SIG-M5 treated with dmso at 0.1 percent for 504 hours (cell line): ENCODE data around the gene NUP153.
"Not testable (repeated sequence)": the region's sequence is repeated elsewhere in the genome, so short reads cannot be mapped to it uniquely, and the experiment has no call there.

Experiments used
- DNase-seq: peaks from one replicate; lab custom pipeline; 2025; ENCODE audit not compliant: unreplicated experiment; lab: John Stamatoyannopoulos, UW

NUP153 gene

DNA sequence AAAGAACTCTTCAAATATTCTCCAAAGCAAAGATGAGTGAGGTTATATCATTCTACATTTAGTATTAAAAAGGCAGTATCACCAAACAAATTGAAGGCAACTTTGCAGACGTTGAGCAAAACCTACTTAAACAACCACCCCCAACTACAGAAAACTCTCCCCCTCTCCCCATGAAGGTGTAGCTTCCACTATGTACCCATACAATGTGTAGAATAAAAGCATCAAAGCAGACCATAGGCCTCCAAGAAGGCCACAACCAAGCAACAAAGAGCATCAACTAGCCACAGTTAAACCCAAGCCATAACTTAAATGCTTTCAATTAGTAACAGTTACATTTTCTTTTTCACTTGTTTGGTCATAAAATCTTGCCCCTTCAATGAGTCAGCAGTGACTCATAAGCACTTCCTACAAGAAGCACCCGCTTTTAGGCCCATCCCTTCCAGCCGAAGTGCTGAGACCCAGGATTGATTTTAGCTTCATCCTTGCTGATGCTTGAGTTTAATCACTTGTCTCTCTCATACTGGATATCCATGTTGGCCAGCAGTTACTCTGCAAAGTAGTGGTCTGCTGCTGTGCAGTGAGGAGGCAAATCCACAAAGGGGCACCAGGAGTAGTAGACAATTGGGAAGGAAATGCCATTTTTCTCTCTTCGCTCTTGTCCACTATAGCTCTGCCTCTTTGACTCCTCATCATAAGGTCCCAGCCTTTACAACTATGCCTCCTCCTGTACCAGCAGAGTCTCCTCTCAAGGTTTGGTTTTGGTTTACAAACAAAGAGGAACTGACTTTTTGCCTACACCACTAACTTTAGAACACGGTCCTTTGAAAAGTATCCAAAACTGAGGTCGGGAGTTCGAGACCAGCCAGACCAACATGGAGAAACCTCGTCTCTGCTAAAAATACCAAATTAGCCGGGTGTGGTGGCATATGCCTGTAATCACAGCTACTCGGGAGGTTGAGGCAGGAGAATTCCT, 8.4 kb upstream of the NUP153 start:
- DNase-seq, result peak; percentile 69

DNA sequence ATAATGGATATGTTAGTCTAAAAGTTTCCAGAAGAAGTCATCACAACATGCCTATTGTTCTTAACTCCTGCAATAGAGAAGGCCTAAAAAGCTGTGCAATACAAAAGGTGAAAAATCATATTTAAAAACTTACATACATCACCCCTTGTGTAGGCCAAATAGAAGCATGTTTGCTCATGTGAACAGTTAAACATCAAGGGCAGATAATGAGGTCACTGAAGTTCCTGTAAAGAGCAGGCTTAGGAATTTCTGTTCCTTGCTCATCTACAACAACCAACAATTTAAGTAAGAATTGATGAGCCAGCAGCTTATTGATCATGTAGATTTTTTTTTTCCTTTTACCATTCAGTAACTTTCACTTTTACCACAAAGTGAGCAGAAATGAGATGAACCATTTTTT, 7.5 kb upstream of the NUP153 start:
- no peak for DNase-seq

DNA sequence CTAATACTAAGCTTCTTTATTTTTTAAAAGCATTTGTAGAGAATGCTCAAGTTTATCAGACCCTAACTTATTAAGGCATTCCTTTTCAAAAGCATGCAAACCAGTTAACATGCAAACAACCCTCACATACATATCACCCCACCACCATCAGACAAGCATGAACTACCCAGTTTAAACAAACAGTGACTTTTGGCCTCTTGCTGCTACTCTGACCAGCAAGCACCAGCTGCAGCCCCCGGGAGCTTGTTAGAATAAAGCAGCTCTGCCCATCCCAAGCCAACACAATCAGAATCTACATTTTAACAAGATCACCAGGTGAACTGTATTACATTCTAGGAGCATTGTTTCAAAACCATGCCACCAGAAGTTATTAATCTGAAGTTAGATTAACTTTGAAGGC, 5.9 kb upstream of the NUP153 start:
- DNase-seq, result no peak

DNA sequence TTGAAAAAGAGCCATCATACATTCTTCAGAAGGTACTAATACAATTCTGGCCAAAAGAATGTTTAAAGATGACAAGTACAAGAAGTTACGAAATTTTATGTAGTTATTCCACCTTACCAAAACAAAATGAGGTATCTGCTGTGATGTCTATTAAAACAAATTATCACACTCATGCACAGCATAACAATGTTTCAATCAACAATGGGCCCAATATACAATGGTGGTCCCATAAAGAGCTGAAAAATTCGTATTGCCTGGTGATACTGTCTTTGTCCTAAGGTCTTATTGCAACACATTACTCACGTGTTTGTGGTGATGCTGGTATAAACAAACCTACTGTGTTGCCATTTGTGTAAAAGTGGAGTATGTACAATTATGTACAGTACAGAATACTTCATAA, 3.6 kb upstream of the NUP153 start:
- no peak for DNase-seq

DNA sequence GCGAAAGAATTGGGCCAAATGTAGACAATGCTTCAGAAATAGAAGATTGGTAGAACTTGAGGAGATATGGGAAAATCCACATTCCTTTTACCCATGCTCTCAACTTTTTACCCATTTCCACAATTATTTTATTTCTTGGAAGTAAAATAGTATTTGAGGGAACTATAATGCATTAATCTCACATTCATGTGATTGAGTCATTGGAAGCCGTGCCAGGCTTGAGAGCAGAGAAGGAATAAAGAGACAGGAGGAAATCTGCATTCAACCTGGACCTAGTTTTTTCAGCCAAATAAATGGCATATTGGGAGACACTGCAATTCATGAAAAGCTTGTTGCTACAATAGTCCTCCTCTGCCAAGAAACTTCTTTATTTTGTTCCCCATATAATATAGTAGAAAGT, 2.8 kb upstream of the NUP153 start:
- no peak for DNase-seq

DNA sequence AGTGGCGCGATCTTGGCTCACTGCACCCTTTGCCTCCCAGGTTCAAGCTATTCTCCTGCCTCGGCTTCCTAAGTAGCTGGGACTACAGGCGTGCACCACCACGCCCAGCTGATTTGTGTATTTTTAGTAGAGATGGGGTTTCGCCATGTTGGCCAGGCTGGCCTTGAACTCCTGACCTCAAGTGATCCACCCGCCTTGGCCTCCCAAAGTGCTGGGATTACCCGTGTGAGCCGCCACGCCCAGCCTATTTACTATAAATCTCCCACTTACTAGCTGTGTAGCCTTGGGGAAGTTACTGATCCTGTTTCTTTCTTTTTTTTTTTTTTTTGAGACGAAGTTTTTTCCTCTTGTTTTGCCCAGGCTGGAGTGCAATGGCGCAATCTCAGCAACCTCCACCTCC, 1.3 kb upstream of the NUP153 start:
- not testable (repeated sequence) for DNase-seq

DNA sequence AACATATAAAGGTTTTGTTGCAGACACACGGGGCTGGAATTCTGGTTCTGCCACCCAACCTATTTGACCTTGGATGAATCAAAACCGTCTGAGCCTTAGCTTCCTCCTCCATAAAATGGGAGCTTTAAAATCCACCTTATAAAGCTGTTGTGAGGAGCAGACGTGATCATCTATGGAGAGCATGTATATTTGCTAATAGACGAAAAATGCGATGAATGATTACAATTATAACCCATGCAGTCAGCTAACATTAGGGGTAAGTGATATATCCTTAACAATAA, 586 bp upstream of the NUP153 start:
- no peak for DNase-seq

DNA sequence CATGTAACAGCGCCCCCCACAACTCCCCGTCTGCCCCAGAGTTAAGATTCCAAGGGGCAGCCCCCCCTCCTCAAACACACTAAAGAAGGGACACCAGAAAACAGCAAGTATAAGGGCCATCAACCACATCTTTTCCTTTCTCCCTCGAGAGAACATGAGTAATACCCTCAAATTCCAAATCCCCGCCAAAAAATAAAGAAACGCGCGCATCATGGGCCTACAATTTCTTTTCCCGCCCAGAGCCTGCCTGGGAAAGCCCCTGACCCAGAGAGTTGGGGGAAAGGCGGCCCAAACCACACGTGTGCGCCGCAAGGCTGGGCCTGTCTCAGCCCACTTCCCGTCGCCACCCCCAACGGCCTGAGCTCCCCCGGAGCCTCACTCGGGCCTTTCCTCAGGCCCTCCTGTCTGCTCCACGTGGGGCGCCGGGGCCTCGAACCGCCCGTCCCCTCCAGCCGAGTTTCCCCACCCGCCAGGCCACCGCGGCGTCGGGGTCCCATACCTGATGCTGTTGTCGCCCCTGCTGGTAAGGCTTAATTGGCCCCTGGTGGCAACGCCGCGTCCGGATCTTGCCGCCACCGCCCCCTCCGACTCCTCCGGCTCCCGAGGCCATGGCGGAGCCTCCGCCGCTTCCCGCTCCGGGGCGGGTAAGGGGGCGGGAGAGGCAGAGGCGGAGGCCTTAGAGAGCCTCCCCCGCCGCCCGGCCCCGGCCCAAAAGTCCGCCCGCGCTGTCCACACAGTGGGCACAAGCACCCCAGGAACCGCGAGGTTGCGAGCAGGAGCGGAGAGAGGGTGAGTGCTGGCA, 746 bp downstream of the NUP153 start:
- DNase-seq, result peak; percentile 68

DNA sequence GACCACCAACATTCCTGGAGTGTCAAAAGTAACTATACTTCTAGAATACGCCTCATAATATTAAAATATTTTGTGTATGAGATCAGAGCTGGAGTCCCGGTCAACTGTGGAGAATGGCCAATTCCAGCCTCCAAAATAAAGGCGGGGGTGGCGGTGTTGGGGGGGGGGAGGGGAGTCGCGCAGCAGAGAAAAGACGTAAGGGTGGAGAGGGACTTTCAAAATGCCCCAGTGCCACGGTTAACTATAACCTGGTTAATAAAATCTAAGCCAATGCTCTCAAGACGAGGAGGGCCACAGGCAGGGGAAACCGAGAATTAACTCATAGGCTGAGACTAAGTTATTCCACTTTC, 1.3 kb downstream of the NUP153 start:
- no peak for DNase-seq

DNA sequence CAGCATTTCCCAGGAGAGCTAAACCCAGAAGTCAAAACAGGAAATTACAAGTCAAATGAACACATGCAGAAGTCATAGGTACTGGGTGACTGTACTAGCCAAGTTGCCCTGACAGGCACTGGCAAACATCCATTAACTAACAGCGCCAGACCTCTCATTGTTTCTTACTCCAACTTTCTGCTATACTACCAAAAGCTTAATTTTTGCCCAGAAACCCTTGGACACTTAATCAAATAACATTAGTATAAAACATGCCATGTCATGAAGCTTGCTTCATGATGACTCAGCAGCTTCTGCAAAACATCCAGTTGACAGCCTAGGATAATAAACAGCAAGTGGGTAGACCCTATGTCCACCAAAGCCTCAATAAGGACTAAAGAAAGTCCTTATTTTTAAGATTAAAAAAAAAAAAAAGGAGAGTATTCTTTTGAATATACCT, 3.5 kb downstream of the NUP153 start:
- peak; percentile 59 for DNase-seq

DNA sequence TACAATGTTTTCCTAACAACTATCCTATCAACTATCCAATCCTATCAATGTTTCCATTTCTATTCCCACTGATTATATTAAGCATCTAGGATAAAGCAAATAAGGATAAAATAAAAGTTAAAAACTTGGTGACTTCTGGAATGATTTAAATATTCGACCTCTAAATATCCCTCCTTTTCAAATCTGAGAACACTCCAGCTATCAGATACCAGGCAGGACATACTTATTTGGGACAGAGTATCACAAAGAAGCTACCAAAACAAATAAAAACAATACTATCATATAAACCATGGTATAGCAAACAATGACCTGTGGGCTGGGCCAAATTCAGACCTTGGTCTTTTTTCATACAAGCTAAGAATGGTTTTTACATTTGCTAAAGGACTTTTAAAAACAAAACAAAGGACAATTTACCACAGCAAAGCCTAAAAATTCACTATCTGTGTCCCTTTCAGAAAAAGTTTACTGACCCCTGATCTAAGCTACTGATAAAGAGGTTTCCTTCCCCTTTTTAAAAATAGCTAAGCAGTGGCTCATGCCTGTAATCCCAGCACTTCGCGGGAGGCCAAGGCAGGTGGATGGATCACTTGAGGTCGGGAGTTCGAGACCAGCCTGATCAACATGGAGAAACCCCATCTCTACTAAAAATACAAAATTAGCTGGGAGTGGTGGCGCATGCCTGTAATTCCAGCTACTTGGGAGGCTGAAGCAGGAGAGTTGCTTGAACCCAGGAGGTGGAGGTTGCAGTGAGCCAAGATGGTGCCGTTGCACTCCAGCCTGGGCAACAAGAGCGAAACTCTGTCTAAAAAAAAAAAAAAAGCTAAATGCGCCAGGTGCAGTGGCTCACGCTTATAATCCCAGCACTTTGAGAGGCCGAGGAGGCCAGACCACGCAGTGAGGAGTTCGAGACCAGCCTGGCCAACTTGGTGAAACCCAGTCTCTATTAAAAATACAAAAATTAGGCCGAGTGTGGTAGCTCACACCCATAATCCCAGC, 6.0 kb downstream of the NUP153 start:
- DNase-seq, result peak; percentile 47

DNA sequence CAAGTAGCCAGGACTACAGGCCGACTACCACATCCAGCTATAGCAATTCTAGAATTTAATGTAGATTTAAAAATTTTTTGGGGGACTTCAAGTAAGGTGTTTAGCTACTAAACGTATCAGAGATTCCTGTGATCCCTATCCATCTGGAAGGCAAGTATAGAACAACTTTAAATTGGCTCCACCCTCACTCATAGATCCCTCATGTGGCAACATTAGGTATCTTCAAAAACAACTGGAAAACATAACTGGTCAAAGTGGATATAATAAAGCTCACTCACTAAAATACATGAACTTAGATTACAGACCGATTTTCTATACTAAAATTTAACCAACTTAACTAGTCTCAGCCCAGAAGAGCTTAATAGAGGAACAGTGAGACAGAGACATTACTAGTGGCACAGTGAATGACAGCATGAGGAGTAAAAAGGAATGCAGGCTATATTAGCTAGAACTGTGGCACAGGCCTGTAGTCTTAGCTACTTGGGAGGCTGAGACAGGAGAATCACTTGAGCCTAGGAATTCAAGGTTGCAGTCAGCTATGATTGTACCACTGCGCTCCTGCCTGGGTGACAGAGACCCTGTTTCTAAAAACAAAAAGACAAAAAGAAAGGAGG, 14.7 kb downstream of the NUP153 start:
- no peak for DNase-seq

DNA sequence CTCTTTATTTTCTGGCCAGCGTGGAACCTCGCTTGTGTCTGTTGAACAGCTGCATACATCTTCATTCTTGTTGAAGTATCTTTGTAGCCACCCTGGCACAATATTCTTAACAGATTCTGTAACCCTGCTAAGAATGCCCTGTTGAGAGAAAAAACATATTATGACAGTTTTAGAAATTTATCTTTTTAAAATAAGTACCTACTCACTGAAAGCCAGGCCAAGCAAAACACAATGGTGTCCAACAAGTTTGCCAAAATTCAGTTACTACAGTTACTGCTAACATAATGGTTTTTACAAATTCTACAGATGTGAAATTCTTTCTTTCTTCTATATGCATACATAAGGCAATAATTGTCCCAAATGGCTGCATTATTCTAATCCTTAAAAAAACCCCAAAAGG, 18.2 kb downstream of the NUP153 start:
- no peak for DNase-seq

DNA sequence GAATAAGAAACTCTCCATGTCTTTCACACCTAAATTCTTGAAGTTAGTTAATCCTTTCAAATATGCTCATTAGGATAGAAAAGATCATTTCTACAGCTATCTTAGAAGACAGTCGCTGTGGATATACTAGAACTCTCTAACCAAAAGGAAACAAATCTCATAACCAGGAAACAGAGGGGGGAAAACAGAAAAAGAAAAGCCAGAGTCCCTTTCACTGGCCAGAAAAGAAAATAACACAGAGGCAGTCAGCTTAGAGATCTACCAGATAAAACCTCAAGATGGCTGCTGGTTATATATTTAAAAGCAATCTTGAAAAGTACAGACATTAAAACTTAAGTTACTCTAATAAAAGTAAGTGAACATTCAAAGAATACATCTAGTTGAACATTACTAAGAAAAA, 19.6 kb downstream of the NUP153 start:
- no peak for DNase-seq

DNA sequence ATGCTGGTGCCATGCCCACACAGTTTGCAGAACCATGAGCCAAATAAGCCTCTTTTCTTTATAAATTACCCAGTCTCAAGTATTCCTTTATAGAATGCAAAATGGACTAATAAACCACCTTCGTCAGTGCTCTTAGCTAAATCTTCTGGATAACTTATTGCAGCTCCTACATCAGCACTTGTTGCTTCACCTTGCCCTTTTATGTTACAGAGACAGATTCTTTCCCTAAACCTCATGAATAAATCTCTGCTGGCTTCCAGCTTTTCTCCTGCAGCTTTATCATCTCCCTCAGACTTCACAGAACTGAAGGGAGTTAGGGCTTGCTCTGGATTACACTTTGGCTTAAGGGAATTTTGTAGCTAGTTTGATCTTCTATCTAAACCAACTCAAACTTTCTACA, 22.6 kb downstream of the NUP153 start:
- DNase-seq, result no peak

DNA sequence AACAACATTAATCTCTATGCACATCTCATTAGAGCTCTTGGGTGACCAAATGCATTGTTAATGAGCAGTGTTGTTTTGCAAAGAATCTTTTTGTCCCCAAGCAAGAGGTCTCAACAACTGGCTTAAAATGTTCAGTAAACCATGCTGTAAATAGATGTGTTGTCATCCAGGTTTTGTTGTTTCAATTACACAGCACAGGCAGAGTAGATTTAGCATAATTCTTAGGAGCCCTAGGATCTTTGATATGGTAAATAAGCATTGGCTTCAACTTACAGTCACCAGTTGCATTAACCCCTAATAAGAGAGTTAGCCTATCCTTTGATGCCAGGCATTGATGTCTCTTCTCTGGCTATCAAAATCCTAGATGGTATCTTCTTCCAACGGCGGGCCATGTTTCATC, 23.3 kb downstream of the NUP153 start:
- DNase-seq, result no peak

DNA sequence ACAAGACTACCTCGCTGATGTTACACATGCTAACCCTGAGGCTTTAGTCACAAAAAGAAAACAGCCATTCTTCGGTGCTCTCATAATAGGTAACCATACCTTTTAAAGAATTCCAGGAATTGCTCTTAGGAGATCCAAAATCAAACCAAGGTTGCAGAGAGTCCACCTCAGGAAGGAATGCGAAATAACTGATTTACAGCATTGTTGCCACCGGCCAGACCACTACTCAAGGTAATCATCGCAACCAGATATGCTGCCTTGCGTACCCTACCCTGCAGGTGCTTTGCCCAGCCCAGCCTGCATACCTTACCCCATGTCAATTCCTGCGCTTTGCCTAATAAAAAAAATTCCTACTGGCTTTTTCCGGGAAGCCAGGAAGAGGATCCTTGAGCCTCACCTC, 27.0 kb downstream of the NUP153 start:
- DNase-seq, result no peak

DNA sequence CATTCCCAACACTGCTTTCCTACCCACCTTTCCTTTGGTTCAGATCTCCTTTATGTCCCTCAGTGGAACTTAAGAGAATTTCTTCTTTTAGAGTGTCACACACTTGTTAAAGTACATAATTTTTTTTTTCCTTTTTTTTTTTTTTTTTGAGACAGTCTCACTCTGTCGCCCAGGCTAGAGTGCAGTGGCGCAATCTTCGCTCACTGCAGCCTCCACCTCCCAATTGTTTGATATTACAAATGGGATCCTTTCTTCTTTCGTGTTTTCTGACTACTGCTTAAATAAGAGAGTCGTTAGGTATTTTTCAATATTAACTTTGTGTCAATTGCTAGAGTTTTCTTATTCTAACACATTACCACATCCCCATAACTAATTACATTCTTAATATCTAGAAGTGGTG, 29.1 kb downstream of the NUP153 start:
- DNase-seq, result no peak

DNA sequence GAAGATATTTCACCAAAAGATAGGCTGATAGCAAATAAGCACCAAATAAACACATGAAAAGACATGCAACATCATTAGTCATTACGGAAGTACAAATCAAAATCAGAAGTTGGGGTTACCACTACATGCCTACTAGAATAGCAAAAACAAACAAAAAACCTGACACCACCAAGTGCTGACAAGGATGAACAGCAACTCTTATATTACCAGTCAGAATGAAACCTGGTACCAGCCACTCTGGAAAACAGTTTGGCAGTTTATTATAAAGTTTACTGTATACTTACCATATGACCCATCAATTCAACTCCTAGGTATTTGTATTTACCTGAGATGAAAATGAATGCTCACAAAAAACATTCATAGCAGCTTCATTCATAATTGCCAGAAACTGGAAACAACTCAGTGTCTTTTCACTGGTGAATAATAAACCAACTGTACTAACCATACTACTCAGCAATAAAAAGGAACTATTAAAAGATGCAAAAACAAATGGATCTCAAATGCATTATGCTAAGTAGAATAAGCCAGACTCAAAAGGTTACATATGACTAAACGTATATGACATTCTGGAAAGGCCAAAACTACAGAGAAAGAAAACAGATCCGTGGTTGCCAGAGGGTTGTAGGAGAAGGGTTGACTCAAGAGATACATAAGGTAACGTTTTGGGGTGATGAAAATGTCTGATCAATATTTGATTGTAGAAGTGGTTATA, 33.0 kb downstream of the NUP153 start:
- DNase-seq, result no peak

DNA sequence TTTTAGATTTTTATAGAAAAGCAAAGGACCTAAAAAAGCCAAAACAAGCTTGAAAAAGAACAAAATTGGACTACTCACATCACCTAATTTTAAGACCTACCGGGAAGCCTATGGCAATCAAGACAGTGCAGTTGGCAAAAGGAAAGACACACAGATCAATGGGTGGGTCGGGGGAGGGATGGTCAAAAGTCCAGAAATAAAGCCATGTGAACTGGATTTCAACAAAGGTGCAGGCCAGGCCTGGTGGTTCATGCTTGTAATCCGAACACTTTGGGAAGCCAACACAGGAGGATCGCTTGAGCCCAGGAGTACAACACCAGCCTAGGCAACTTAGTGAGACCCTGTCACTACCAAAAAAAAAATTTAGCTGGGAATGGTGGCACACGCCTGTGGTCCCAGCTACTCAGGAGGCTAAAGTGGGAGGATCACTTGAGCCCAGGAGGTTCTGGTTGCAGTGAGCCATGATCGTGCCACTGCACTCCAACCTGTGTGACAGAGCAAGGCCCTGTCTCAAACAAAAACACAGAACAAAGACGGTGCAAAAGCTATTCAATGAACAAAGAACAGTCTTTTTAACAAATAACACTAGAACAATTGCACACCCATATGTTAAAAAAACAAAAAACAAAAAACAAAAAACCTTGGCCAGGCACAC, 34.5 kb downstream of the NUP153 start:
- DNase-seq, result no peak
